B cell (primary cell): ENCODE results near the gene PGA3. TPM values are rescaled to one million over a fixed set of nuclear protein-coding genes. Genes with fewer than 3 reads are reported as not detected.

Experiments
- ATAC-seq: fragments of 200-7000 bp; cut with Tn5 transposase; one replicate; pipeline ENCODE4 v1.10.0; 2021; ENCODE audit warnings: low read depth, mild to moderate bottlenecking, moderate number of reproducible peaks, moderate library complexity
- CTCF ChIA-PET: fragments of 350-600 bp; sonication (Branson Sonifier 250); formaldehyde crosslinking; loops from one replicate; lab custom pipeline; 2021; ENCODE audit warnings: antibody characterized with exemption, inconsistent platforms; lab: Charles Lee
- POLR2A ChIA-PET: fragments of 350-600 bp; sonication (Branson Sonifier 250); formaldehyde crosslinking; loops from one replicate; lab custom pipeline; 2021; ENCODE audit warnings: antibody characterized with exemption; lab: Charles Lee
- DNase-seq: peaks from one replicate; pipeline ENCODE4 v3.0.0; 2013
- H2AFZ ChIP-seq: 2 replicates; pipeline ENCODE4 v1.6.1; 2012; ENCODE audit warnings: mild to moderate bottlenecking, low read depth, low read length; ENCODE audit not compliant: insufficient read depth, poor library complexity, severe bottlenecking
- H3K27ac ChIP-seq, 2 donors: 1 replicate in 1 of 2; 2 replicates in 1 of 2; pipeline ENCODE4 v1.5.1; 2012 to 2013; ENCODE audit warnings: low read length in 2 of 2, mild to moderate bottlenecking in 2 of 2, moderate library complexity in 1 of 2
- H3K27me3 ChIP-seq, 4 experiments: fragments of 200-600 bp in 1 of 4; sonication (generic) in 1 of 4; replicated peaks in 1 of 4; 1 replicate in 2 of 4; 2 replicates in 2 of 4; pipeline versions ENCODE4 v1.6.1 to v1.7.0; 2013 to 2016; ENCODE audit warnings: low read length in 3 of 4, mild to moderate bottlenecking in 2 of 4, mixed read lengths in 1 of 4, moderate library complexity in 1 of 4; ENCODE audit not compliant: insufficient read depth in 4 of 4, control insufficient read depth in 3 of 4; ENCODE audit errors: control extremely low read depth in 1 of 4
- H3K36me3 ChIP-seq, 2 experiments: replicated peaks in 1 of 2; 1 replicate in 1 of 2; 2 replicates in 1 of 2; pipeline versions ENCODE4 v1.6.1 to v1.7.1; 2013; ENCODE audit warnings: low read length in 1 of 2; ENCODE audit not compliant: insufficient read depth in 2 of 2, control insufficient read depth in 1 of 2; ENCODE audit errors: control extremely low read depth in 1 of 2, extremely low read depth in 1 of 2
- H3K4me1 ChIP-seq, 2 donors: fragments of 200-600 bp in 1 of 2; sonication (generic) in 1 of 2; 1 replicate in 1 of 2; 2 replicates in 1 of 2; pipeline versions ENCODE4 v1.5.1 to v1.6.1; 2013 to 2017; ENCODE audit warnings: low read length in 2 of 2; ENCODE audit not compliant: control insufficient read depth in 2 of 2, insufficient read depth in 2 of 2
- H3K4me2 ChIP-seq: replicated peaks from 2 replicates; pipeline ENCODE3; 2012; ENCODE audit warnings: mild to moderate bottlenecking, low read depth, low read length; ENCODE audit not compliant: poor library complexity, severe bottlenecking
- H3K4me3 ChIP-seq, 5 experiments: fragments of 200-600 bp in 1 of 5; sonication (generic) in 1 of 5; 1 replicate in 3 of 5; 2 replicates in 2 of 5; pipeline versions ENCODE4 v1.5.1 to v1.7.0; 2011 to 2016; ENCODE audit warnings: low read length in 4 of 5, mild to moderate bottlenecking in 4 of 5, low read depth in 2 of 5, control low read depth in 1 of 5, moderate library complexity in 1 of 5; ENCODE audit not compliant: insufficient read depth in 1 of 5; ENCODE audit errors: control extremely low read depth in 1 of 5, extremely low read depth in 1 of 5
- H3K79me2 ChIP-seq: fragments of 200-600 bp; sonication (generic); one replicate; pipeline ENCODE4 v1.6.0; 2016; ENCODE audit warnings: low read length; ENCODE audit not compliant: control insufficient read depth, insufficient read depth
- H3K9ac ChIP-seq: fragments of 200-600 bp; sonication (generic); 2 replicates; pipeline ENCODE4 v1.6.1; 2017; ENCODE audit warnings: mild to moderate bottlenecking, low read length, moderate library complexity
- H3K9me3 ChIP-seq, 3 donors: one replicate each; pipeline versions ENCODE4 v1.6.1 to v1.7.1; 2013; ENCODE audit warnings: low read length in 2 of 3; ENCODE audit not compliant: control insufficient read depth in 2 of 3, insufficient read depth in 1 of 3; ENCODE audit errors: control extremely low read depth in 1 of 3
- H4K20me1 ChIP-seq: 2 replicates; pipeline ENCODE4 v1.6.0; 2012; ENCODE audit warnings: mild to moderate bottlenecking, low read length; ENCODE audit not compliant: insufficient read depth, control insufficient read depth, poor library complexity, severe bottlenecking
- H3K27ac Mint-ChIP-seq: one replicate; pipeline ENCODE4 v1.8.0; 2021; ENCODE audit warnings: mixed read lengths
- H3K27me3 Mint-ChIP-seq: one replicate; pipeline ENCODE4 v1.8.0; 2021; ENCODE audit warnings: mixed read lengths
- H3K4me1 Mint-ChIP-seq: one replicate; pipeline ENCODE4 v1.8.0; 2021; ENCODE audit warnings: mixed read lengths
- H3K4me3 Mint-ChIP-seq: one replicate; pipeline ENCODE4 v1.8.0; 2021; ENCODE audit warnings: mixed read lengths
- H3K9me3 Mint-ChIP-seq: one replicate; pipeline ENCODE4 v1.8.0; 2022; ENCODE audit warnings: mixed read lengths; ENCODE audit not compliant: insufficient read depth
- EZH2 ChIP-seq: IDR thresholded peaks from 2 replicates; pipeline ENCODE4 v1.6.1; 2012; ENCODE audit warnings: borderline replicate concordance, low read depth, mild to moderate bottlenecking, moderate library complexity, low read length; ENCODE audit not compliant: insufficient read depth, poor library complexity, severe bottlenecking
- WGBS: methylation state at CpG from one replicate; pipeline ENCODE4 v1.1.5; 2013; ENCODE audit warnings: missing lambda C conversion rate; ENCODE audit not compliant: insufficient coverage; 5-methylcytosine and 5-hydroxymethylcytosine counted together
- intact Hi-C: fragments of 100-400 bp; cut with micrococcal nuclease; formaldehyde crosslinking; loops from one replicate; pipeline ENCODE4 v1.10.0; 2022
- polyA plus RNA-seq: library from polyadenylated mRNA; depleted of rRNA; stranded (reverse); fragments of >200 nt; gene quantifications from 2 replicates; pipeline ENCODE4 v1.2.3, GENCODE V29; 2012
- total RNA-seq, 2 donors: library from RNA; stranded (reverse); fragments of 120-200 nt in 1 of 2; gene quantifications; 1 replicate in 1 of 2; 2 replicates in 1 of 2; pipeline versions ENCODE4 v1.2.3 to v1.2.4, GENCODE V29; 2013 to 2022
- TF ChIP-seq, protein P1 (sequence below): fragments of 200-600 bp; IDR thresholded peaks from one replicate; pipeline ENCODE4 v1.8.0; 2022; ENCODE audit warnings: antibody characterized with exemption, mild to moderate bottlenecking

The PGA3 gene
- total and polyA plus RNA-seq, 2 donors (not counting 1 experiment from before 2014, with no cell fraction given): not detected

GRCh38 chr11:61158691-61159381 lies 44.5 kb upstream of the PGA3 start:
- 83% methylated on average over 2 of the region's 3 CpGs for WGBS
- TF ChIP-seq, protein P1, sequence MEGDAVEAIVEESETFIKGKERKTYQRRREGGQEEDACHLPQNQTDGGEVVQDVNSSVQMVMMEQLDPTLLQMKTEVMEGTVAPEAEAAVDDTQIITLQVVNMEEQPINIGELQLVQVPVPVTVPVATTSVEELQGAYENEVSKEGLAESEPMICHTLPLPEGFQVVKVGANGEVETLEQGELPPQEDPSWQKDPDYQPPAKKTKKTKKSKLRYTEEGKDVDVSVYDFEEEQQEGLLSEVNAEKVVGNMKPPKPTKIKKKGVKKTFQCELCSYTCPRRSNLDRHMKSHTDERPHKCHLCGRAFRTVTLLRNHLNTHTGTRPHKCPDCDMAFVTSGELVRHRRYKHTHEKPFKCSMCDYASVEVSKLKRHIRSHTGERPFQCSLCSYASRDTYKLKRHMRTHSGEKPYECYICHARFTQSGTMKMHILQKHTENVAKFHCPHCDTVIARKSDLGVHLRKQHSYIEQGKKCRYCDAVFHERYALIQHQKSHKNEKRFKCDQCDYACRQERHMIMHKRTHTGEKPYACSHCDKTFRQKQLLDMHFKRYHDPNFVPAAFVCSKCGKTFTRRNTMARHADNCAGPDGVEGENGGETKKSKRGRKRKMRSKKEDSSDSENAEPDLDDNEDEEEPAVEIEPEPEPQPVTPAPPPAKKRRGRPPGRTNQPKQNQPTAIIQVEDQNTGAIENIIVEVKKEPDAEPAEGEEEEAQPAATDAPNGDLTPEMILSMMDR: no peak
- TF ChIP-seq EZH2: no peak
- peak overlapping the region in 1 of 2 donors; percentile 68 for H3K27ac ChIP-seq
- H4K20me1 ChIP-seq: no peaks in the 10 kb centered on the region
- ATAC-seq (no peak), DNase-seq (no peak)
- H3K4me2 ChIP-seq: no peak overlapping the region
- no peak overlapping the region for H3K4me3 ChIP-seq
- intact Hi-C loops: no loop called here
- no peaks in the 10 kb centered on the region for H3K27me3 Mint-ChIP-seq
- H3K9me3 Mint-ChIP-seq: peaks cover 4% of the 10 kb centered on the region
- peaks cover 0 to 3% of the 10 kb centered on the region in 2 experiments for H3K36me3 ChIP-seq
- H3K9ac ChIP-seq: no peak overlapping the region
- H3K4me3 Mint-ChIP-seq: peak overlapping the region; percentile 29
- H3K4me1 Mint-ChIP-seq: peaks cover 41% of the 10 kb centered on the region
- H3K27ac Mint-ChIP-seq: peak overlapping the region; percentile 53
- H3K4me1 ChIP-seq: peaks cover 27 to 34% of the 10 kb centered on the region in 2 donors
- H3K27me3 ChIP-seq: no peaks in the 10 kb centered on the region
- peaks cover 2 to 15% (median 8%) of the 10 kb centered on the region in 3 donors for H3K9me3 ChIP-seq
- no peak overlapping the region for H2AFZ ChIP-seq
- ChIA-PET CTCF (interaction anchor here (1.2 to 3.2 kb wide), 6 partner anchors 18 to 259 kb away, joined by 3 to 13 read pairs (median 4); partner anchors contain the start of gene TMEM109), POLR2A (no interaction called here)
- peaks cover 27% of the 10 kb centered on the region for H3K79me2 ChIP-seq
